Measurements from ENCODE around the gene SPDYC.
A peak's percentile ranks its signal among the peaks of the same experiment; 100 is the strongest.

SPDYC gene

DNA sequence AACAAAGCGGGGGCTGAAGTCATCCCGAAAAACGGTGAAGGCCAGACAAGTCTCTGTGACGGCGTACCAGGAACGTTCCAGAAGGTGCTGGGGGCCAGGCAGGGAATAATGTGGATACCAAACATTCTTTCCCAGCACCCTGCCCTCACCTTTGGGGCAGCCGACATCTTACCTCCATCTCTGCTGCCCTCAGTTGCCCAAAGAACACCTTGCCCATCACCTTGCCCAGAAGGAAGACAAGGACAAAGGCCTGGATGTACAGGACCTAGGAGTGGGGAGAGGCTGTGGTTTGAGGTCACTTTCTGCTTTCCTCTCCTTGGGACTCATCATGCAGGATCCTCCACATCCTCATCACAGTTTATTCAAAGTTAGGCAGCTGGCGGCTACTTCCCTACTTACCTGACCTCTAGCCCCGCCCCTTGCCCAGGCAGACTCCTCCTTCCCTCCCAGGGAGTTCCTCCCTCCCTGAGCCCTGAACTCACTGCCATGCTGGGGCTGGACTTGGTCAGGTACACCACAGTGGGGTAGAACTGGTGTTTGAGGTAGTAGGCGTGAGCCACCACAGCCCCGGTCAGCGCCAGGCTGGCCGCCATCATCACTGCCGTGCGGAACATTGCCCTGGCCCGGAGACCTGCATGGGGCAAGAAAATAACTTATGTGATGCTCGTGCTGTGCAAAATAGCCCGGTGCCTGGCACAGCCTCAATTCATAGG, 36.9 kb upstream of the SPDYC start:
- peaks cover 5% of the 10 kb centered on the region for H3K27me3 Mint-ChIP-seq (ENCODE audit: low read depth)
- H3K27ac Mint-ChIP-seq, result peak overlapping the region; percentile 100
- peaks cover 30% of the 10 kb centered on the region for H3K4me1 Mint-ChIP-seq
- H3K4me3 Mint-ChIP-seq, result peak overlapping the region; percentile 99 to 100 (median 100)
- no peaks in the 10 kb centered on the region for H3K9me3 Mint-ChIP-seq
- TF ChIP-seq, protein P1, sequence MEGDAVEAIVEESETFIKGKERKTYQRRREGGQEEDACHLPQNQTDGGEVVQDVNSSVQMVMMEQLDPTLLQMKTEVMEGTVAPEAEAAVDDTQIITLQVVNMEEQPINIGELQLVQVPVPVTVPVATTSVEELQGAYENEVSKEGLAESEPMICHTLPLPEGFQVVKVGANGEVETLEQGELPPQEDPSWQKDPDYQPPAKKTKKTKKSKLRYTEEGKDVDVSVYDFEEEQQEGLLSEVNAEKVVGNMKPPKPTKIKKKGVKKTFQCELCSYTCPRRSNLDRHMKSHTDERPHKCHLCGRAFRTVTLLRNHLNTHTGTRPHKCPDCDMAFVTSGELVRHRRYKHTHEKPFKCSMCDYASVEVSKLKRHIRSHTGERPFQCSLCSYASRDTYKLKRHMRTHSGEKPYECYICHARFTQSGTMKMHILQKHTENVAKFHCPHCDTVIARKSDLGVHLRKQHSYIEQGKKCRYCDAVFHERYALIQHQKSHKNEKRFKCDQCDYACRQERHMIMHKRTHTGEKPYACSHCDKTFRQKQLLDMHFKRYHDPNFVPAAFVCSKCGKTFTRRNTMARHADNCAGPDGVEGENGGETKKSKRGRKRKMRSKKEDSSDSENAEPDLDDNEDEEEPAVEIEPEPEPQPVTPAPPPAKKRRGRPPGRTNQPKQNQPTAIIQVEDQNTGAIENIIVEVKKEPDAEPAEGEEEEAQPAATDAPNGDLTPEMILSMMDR (IDR thresholded peaks at IDR 0.05; ENCODE audit: unreplicated experiment in 3 of 3), result no peak
- H3K36me3 Mint-ChIP-seq (ENCODE audit: low read depth), result peaks cover 9% of the 10 kb centered on the region

DNA sequence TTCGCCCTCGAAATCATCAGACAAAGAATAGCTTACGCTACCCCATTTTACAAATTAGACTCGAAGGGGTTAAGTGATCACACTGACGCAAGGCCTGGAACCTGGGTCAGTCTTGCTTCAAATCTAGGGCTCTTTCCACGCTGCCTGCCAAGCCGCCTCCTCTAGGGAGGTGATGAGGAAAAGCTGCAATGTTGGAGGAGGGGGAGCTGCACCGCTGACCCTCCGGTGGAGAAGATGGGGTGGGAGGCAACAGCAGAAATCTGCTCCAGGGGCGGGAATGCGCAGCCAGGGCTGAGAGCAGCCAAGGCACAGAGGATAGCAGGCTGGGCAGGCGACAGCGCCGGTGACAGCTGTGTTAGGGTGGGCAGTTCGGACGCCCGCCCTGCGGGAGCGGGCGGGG, 36.3 kb upstream of the SPDYC start:
- peaks cover 9% of the 10 kb centered on the region for H3K36me3 Mint-ChIP-seq (ENCODE audit: low read depth)
- peak overlapping the region; percentile 99 to 100 (median 100) for H3K4me3 Mint-ChIP-seq
- peak overlapping the region; percentile 100 for H3K27ac Mint-ChIP-seq
- H3K9me3 Mint-ChIP-seq, result no peaks in the 10 kb centered on the region
- H3K4me1 Mint-ChIP-seq, result peaks cover 30% of the 10 kb centered on the region
- peaks cover 5% of the 10 kb centered on the region for H3K27me3 Mint-ChIP-seq (ENCODE audit: low read depth)
- TF ChIP-seq, protein P1 (IDR thresholded peaks at IDR 0.05; ENCODE audit: unreplicated experiment in 3 of 3), result no peak

DNA sequence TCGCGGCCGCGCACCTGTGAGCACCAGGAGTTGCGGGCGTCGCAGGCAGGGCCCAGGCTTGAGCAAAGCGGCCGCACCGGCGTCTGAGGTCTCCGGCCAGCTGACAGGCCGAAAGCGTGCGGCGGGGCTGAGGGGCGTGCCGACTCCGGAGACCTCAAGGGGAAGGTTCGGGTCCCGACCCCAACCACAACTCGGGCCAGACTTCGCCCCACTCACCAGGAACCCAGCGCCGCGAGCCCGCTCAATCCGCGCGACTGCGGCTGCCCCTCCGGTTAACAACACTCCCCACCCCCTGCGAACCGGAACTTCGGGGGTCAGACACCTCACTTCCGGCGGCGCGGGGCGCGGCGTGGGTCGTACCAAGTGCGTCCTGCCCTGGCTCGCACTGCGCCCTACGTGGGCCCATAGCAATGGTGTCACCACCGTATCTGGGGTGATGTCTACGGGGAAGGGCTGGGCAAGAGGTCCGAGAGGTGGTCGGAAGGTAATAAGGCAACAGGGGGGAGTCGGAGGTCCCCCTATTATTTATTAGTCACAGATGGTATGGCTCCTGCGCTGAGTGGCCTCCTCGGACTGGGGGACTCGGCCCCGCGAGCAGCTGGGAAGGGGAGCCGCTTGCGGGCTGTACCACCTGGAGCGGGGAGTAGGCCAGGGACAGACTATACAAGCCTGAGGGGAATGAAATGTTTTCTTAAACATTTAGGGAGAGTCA, 35.6 kb upstream of the SPDYC start, which contains the start of gene SYVN1:
Gene SYVN1 (minus strand): TSS at position 280 of the 712 bp plus-strand sequence. CDS start 918 bp downstream, outside the sequence.
- Mint-ChIP-seq H3K4me1 (peaks cover 30% of the 10 kb centered on the region), H3K27ac (peak within 1 kb of the TSS; percentile 100), H3K36me3 (ENCODE audit: low read depth) (peaks cover 9% of the 10 kb centered on the region), H3K9me3 (no peaks in the 10 kb centered on the region), H3K4me3 (peak within 1 kb of the TSS; percentile 99 to 100 (median 100)), H3K27me3 (ENCODE audit: low read depth) (peaks cover 5% of the 10 kb centered on the region)
- TF ChIP-seq, protein P1 (IDR thresholded peaks at IDR 0.05; ENCODE audit: unreplicated experiment in 3 of 3), result no peak

DNA sequence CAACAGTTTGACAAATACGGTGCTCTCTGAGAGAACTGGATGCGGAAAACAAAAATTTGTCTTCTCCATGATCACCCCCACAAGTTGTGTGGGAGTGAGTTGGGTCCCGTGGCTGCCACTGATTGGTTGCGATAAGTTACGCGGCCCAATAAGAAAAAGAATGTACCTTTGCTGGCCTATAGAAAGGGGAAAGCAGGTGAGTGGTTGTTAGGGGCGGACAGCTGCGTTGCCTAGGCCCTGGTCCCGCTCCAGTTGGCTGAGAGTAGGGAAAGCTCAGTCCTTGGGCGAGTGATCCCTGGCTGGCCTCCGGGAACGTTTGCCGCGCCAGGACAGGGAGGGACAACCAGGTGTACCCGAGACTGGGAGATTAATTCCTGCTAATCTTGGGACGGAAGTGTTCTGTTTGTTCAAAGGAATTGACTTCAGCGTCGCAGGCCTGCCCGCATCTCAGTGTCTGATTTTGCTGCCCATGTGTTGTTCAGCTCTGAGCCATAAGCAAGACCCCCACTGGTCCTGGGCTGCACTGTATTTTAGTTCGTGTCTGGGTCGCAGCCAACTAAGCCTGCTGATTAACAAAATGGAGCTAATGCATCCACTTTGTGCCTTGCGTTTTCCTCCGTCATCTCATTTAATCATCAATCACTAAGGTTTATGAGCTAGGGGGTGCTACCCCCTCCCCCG, 34.9 kb upstream of the SPDYC start:
- no peaks in the 10 kb centered on the region for H3K9me3 Mint-ChIP-seq
- H3K27me3 Mint-ChIP-seq (ENCODE audit: low read depth), result peaks cover 9% of the 10 kb centered on the region
- H3K36me3 Mint-ChIP-seq (ENCODE audit: low read depth), result peaks cover 9% of the 10 kb centered on the region
- H3K4me1 Mint-ChIP-seq, result peaks cover 30% of the 10 kb centered on the region
- TF ChIP-seq, protein P1 (IDR thresholded peaks at IDR 0.05; ENCODE audit: unreplicated experiment in 3 of 3), result no peak
- peak overlapping the region; percentile 99 to 100 (median 100) for H3K4me3 Mint-ChIP-seq
- peak overlapping the region; percentile 100 for H3K27ac Mint-ChIP-seq

DNA sequence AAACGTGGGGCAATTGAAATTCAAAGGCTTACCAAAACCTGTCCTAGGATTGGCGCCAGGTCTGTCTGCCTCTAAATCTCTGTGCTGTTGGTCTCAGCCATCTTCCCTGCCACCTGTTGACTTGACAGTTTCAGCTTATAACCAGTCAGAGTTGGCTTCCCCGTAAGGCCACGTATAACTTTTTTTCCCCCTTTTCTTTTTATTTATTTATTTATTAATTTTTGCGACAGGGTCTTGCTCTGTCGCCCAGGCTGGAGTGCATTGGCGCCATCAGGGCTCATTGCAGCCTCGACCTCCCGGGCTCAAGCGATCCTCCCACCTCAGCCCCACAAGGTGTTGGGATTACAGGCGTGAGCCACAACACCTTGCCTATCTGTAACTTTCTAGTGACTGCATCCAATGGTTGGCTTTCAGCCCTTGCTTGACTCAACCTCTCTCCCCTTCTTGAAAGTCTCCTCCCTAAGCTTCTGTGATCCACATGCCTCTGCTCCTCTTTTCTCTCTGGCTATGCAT, 34.3 kb upstream of the SPDYC start:
- peaks cover 30% of the 10 kb centered on the region for H3K4me1 Mint-ChIP-seq
- H3K27ac Mint-ChIP-seq, result peak overlapping the region; percentile 100
- peak overlapping the region; percentile 99 to 100 (median 100) for H3K4me3 Mint-ChIP-seq
- peaks cover 10% of the 10 kb centered on the region for H3K27me3 Mint-ChIP-seq (ENCODE audit: low read depth)
- TF ChIP-seq, protein P1 (IDR thresholded peaks at IDR 0.05; ENCODE audit: unreplicated experiment in 3 of 3), result no peak
- peaks cover 9% of the 10 kb centered on the region for H3K36me3 Mint-ChIP-seq (ENCODE audit: low read depth)
- no peaks in the 10 kb centered on the region for H3K9me3 Mint-ChIP-seq
